RCC 7860 (cell line): ENCODE results near the gene ATP2B2.
A peak's percentile ranks its signal among the peaks of the same experiment; 100 is the strongest.

Source experiments
- DNase-seq: peaks from one replicate; pipeline ENCODE4 v3.0.0-alpha.2; 2015; ENCODE audit warnings: low spot score
- FAIRE-seq: peaks from 2 replicates; lab custom pipeline; 2012; peaks lifted over from hg19 to GRCh38; lab: Jason Lieb, UNC

Gene ATP2B2

DNA sequence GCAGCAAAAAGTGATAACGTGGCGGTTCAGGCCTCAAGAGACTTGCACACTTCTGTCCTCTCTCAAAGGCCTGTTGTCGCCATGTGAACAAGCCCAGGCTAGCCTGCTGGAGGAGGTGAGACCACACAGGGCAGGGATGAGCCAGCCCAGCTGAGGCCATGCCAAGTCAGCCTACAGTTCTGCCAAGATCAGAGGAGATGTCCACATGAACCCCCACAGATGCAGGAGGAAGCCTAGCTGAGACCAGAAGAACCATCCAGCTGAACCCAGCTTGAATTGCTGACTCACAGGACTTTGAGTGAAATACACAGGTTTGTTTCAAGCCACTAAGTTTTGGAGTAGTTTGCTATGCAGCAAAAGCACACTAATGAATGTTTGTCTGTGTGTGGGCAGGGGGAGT is 134.2 kb downstream of the ATP2B2 start:
- FAIRE-seq (no peak), DNase-seq (no peak)

DNA sequence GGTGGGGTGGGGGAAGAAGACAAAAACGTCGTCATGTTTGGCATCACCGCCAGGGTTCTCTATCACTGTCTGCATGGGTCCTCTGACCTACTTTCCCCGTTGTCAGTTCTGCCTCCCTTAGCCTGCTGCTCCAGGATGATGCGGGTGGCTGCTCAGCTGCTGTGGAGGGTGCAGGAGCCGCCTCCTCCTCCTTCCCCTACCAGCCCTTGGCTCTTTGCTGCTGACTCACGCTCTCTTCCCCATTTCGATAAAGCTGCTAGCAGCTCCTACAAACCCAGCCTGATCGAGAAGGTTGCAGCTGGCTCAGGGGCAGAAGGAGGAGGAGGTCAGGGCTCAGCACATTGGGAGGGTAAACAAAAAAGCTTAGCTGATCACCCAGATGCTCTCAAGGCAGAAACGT is 135.0 kb downstream of the ATP2B2 start:
- DNase-seq (peak; percentile 63), FAIRE-seq (peak; percentile 70)

DNA sequence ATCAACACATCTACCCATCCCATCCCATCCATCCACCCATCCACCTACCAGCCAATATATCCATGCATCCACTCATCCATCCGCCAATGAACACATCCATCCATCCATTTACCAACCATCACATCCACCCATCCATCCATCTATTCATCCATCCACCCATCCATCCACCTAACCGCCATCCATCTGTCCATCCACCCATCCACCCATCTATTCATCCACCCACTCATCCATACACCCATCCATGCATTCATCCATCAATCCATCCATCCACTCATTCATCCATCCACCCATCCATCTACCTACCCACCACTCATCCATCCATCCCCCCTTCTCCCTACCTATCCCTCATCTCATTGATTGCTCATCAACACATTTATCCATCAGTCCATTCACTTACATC is 136.9 kb downstream of the ATP2B2 start:
- FAIRE-seq, result no peak

DNA sequence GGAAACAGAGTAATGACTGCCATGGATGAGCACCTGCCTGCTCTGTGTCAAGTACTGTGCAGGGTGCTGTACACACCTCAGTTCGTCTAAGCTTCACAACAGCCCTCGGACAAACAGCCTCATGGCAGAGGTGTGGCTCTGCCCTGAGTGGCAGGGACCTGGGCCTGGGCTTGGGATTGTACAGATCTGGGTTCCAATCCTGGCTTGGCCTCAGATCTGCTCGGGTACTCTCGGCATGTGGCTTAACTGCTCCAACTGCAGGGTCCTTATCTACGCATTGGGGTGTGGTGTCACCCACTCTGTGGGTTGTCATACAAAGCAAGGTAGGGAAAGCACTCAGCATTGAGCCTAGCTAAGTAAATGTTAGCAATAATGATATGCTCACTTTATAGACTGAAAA is 137.9 kb downstream of the ATP2B2 start:
- FAIRE-seq, result no peak
- DNase-seq, result no peak

More for the DNA sequence above, 136.9 kb downstream of the ATP2B2 start:
- DNase-seq, result no peak

DNA sequence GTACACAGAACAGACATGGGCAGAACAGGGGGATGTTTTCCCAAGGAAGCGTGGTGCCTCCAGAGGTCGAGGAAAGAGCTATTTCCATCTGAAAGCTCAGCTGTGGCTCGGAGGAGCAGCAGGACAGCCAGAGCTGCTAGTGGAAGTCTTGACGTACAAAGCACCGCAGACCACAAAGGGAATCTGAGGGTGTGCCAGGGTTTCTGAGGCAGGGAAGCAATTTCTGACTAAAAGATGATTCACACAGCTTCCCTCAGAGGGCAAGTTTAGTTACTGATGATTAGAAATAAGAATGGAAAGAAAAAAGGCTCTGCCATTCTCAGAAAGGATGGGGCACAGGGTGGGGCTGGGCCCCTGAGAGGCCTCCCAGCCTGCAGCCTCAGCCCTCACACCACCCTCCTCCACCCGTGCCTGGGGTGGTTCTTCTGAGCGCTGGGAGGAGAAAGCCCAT is 138.7 kb downstream of the ATP2B2 start:
- FAIRE-seq (peak; percentile 92), DNase-seq (peak; percentile 86)

DNA sequence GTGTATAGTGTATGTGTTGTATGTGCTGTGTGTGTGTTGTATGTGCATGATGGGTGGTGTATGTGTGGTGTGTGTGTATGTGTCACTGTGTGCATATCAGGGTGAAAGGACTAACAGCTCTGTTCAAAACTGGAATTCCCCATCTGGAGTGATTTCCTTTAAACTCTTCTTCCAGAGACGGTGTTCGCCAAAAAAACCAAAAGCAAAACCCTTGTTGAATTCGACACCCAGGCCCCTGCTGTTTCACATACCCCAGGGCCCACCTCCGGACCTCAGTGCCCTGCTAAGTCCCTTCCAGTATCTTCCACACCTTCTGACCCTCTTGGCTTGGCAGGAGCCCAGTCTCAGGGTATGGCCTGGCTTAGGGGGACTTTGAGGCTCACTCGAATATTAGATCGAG is 139.6 kb downstream of the ATP2B2 start:
- no peak for FAIRE-seq
- DNase-seq, result no peak

DNA sequence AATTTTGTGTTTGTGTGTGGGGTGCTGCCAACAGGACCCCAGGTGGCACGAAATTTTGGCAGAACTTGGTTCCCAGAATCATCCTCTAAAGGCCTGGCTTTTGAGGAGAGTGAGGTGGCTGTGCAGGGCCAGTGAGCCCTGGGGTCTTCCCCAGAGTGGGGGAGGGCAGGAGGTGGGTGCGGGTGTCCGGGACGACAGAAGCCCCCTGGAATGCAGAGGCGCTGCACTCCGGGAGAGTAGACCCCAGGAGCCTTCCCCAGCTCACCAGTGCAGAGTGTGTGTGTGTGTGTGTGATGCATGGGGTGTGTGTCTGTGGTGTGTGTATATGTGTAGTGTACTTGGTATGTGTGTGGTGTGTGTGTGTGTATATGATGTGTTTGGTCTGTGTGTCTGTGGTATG is 140.1 kb downstream of the ATP2B2 start:
- FAIRE-seq, result no peak
- no peak for DNase-seq

DNA sequence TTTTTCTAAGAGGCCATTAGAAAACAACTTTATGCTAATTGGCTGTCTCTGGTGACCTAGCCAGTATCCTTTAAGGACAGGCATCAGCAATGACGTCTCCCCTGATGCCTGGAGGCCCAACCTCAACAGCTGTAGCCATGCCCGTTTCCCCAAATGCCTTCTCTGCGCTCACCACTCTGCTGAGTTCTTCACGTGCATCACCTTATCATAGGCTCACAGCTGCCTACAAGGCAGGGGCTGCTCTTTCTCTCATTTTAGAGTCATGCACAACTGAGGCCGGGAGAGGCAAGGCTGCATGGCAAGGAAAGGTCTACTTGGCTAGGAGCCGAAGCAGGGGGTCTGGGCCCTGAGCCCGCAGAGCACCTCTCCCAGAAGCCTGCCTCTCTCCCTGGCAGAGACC is 140.6 kb downstream of the ATP2B2 start:
- no peak for DNase-seq
- no peak for FAIRE-seq

DNA sequence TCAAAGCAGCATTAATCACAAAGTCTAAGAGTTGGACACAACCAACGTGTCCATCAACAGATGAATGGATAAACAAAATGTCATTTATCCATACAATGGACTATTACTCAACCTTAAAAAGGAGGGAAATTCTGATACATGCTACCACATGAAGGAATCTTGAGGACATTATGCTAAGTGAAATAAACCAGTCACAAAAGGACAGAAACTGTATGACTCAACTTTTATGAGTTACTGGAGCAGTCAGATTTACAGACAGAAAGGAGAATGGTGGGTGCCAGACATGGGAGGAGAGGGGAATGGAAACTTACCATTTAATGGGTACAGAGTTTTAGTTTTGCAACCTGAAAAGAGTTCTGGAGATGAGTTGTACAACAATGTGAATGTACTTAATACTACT is 141.5 kb downstream of the ATP2B2 start:
- DNase-seq (no peak), FAIRE-seq (no peak)

DNA sequence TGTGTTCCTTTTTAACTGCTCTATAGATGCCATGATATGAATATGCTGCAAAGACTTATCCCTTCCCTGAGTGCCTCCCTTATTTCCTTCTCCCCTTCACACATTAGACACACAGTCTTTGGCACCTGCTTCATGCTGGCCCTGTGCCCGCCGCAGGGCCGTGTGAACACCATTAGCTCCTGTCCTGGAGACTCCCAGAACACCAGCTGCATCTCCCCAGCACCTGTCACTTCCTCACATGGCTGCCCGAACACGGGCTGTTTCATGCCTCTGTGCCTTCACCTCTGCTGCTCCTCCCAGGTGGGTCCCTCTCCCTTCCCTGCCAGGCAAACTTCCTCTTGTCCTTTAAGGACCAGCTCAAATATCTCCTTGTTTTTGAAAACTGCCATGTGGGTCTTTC is 144.0 kb downstream of the ATP2B2 start:
- no peak for FAIRE-seq
- no peak for DNase-seq

DNA sequence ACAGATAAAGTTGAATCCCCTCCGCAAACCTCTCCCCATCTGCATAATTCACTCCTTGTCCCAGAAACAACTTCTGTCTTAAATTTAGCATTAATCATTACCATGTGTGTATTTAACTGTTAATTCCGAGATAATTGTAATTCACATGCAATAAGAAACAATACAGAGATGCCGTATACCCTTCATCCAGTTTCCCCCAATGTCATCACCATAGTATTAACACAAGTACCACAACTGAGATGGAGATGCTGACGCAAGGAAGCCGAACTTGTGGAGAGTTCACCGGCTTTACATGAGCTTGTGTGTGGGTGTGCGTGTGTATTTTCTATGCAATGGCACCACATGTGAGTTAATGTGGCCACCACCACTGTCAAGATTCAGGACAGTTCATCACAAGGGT is 144.9 kb downstream of the ATP2B2 start:
- no peak for FAIRE-seq
- DNase-seq, result no peak

DNA sequence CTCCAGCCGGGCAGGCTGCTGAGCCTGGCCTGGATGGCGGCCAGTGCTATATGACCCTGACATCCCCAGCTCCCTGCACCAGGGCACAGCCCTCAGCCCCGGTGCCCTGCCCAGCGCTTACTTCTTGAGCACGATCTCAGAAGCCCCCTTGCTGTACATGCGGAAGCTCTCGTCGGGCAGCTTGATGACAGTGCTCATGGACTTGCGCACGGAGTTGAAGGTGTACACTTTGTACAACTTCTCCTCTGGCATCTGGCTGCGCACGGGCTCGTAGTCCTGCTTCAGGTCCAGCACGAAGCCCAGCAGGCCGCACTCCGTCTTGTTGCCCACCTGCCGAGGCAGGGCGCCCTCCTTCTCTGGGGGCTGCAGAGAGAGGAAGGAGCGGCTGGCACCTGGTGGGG is 145.6 kb downstream of the ATP2B2 start:
- no peak for DNase-seq
- FAIRE-seq, result no peak

DNA sequence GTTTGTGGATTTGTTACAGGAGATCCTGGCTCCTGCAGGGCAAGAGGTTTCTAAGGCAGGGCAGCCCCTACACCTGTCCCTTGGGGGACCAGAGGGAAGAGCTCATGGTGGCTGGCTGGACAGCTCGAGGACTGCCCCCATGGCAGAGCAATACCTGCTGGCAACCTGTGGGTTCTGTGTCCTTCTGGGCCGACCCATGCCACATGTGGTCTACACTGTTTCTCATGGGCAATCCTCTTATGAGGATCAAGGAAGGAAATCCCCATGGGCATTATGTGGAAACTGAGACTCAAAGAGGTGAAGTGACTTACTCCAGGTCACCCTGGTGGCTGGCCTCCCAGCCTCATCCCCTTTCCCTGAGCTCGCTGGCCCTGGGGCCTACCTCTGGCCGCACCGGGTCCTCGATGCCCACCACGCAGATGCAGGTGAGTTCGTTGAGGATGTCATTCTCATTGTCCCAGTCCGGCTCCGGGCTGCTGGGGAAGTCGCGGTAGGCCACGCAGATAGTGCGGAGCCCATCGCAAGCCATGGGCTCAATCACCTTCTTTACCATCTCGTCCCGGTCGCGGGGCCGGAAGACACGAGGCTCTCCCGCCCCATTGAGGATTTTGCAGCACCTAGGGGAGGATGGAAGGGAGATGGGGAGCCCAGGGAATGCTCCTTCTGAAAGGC is 146.9 kb downstream of the ATP2B2 start:
- no peak for DNase-seq
- FAIRE-seq, result no peak

DNA sequence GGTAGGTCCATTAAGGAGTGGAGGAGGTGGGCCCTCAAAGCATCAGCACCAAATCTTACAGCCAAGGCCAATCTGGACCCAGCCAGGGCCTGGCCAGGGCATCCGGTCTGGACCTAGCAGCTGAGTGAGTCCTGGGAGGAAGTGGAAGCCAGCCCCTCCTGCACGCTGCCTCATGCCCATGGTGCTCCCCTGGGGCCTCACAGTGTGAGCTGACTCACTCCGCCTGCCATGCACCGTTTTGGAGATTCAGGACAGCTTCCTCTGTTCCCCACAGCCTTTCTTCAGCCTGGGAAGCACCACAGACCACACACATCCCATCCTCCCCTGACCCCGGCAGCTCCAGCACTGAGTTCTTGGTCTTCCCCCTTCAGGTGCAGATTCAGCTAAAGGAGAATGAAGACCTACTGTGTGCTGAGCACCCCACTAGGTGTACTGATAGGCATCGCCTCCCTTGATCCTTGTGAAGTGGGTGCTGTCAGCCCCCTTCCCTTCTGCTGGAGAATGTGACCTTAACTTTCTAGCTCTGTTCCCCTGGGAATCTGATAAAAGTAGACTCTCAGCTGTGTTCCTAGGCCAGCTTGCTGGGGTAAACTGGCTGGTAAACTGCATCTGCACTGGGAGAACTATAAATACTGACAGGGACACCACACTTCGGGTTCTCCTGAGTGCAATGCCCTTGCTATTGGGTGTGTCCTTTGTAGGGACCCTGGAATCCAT is 147.6 kb downstream of the ATP2B2 start:
- DNase-seq (peak; percentile 44), FAIRE-seq (no peak)

DNA sequence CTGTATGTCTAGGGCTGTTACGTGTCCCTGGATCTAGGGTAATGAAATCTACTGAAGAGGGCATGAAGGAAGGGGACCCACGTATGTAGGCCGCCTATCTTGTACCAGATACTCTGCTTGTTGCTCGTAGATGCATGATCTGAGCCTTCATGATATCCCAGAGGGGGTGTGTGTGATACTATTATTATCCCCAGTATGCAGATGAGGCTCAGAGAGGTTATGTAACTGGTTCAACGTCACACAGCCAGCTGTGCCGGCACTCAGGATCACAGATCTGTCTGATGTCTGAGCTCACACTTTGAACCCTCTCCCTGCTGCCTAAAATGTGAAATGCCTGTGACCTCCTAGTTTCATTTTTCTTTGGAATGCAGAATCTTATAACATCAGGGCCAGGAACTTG is 148.3 kb downstream of the ATP2B2 start:
- FAIRE-seq (no peak), DNase-seq (no peak)

DNA sequence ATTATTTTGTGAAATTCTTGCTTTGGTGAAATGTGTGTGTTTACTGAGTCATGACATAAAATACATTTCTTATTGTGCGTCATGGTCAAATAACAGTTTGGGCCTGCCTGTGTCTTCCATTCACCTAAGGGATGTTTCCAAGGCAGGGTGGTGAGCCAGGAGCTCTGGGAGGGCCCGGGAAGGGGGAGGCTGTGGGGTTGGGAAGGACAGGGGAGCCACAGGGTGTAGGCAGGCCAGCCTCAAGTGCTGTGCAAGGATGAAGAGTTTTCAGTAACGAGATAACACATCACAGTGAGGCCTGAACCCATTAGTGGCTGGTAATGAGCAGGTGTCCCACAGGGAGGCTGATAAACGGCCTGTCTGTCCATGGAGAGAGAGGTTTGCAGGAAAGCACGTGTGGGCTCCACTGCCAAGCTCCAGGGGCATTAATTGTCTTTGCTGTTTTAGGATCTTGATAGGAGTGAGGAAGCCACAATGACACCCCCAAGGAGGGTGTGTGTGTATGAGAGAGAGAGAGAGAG is 148.9 kb downstream of the ATP2B2 start:
- FAIRE-seq, result no peak
- no peak for DNase-seq

DNA sequence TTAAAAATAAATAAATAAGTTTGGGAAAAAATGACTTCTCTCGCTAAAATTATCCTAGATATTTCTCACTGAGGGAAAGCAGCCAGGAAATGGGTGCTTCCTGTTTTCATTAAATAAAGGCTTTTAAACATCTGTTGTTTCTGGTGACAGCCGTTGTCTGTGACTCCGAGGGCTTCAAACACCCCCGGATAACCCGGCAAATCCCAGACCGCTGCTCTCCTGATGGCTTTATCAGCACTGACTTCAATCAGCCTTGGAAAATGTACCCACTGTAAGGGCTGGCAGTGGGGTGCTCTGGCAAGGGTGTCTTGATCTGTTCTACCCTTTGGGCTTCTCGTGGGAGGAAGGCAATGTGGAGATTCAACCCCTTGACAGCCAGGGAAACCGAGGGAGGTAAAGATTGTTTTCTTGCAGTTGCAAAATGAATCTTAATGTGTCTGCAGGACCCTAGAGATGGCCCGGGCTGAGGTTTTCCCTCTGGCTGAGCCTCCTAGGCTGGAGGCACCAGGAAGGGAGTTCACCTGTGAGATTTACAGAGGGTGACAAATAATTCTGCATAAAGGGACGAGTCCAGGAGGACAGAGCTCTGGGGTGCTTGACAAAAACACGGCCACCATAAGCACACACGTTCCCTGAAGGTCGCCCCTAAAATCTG is 150.9 kb downstream of the ATP2B2 start:
- DNase-seq (no peak), FAIRE-seq (no peak)

DNA sequence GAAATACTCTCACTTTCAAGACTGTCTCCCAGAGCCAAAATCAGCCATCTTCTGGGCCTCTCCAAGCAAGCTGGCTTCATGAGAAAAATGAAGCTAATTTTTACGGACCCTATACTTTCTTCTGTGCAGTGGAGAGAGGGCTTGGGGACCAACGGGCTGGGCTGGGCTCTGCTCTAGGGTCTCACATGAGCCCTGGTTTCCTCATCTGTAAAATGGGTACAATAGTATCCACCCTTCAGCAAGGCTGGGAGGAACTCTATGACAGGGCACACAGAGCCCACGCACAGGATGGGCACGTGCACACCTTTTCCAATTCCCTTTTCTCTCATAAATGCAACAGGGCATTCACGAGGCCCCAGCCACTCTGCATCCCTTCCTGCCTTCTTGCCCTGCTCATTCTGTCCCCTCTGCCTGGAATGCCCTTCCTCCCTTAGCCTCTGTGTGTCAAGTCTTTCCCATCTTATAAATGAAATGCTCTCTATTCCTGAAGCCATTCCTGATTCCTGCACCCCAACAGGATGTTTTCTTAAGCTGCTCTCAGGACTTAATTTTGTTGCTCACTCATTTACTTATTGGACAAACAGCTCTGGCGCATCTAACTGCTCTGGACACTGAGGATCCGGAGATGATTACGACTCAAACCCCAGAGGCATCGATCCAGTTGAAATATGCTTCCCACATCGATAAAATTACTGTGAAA is 151.6 kb downstream of the ATP2B2 start:
- DNase-seq (no peak), FAIRE-seq (no peak)

DNA sequence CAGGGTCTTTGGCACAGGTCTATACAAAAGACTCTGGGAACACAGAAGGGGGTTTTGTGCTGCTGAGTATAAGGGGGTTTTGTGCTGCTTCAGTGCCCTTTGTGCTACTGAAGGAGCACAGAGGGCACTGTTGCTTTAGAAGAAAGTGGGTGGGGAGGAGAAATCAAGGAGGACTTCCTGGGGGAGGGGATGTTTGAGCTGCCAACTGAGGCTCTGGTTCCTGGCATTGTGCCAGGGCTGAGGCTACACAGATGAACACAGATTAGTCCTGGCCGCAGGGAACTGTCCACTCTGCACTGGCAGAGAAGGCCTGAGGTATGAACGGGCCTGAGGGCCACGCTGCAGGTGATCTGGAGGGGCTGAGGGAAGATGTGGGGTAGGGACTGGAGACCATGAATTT is 152.2 kb downstream of the ATP2B2 start:
- no peak for FAIRE-seq

DNA sequence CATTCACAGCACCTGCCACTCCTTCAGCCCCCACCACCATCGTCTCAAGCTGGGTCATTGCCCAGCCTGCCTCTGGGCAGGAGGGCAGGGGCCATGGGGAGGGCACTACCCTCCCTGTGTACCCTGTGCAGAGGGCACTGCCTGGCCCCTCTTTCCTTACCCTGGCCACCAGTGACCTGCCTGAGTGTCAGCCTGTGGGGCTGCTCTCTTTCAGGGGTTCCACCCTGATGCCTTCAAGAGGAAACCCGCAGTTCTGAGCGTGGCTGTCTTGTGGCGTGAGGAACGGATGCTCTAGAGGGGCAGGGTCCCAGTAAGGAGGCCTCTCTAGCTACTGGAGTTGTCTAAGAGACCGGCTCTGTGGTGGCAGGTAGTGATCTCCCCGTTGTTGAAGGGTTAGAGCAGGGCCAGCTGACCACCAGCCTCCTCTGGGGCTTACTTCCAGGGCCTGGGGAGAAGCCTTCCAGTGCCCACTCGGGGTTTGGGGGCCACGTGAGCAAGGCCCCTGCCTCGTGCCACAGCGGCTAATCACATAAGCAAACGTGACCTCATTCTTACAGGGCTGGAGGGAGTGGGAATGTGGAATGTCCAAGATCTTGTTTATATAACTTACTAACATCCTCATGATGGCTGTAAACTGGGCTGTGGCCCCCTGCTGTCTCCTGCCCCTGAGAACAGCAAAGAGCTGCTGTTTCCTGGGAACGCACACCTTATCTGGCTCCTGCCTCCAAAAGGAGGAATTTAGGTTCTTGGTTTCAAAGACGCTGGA is 153.1 kb downstream of the ATP2B2 start:
- no peak for FAIRE-seq
- peak; percentile 30 for DNase-seq

More for the DNA sequence above, 152.2 kb downstream of the ATP2B2 start:
- no peak for DNase-seq
